Measurements from ENCODE around the gene SYNE1.
"Not testable (repeated sequence)": the region's sequence is repeated elsewhere in the genome, so short reads cannot be mapped to it uniquely, and the experiment has no call there.

The SYNE1 gene

GRCh38 chr6:152566103-152566875, 70.9 kb downstream of the SYNE1 start:
- DNase-seq: no peak

DNA sequence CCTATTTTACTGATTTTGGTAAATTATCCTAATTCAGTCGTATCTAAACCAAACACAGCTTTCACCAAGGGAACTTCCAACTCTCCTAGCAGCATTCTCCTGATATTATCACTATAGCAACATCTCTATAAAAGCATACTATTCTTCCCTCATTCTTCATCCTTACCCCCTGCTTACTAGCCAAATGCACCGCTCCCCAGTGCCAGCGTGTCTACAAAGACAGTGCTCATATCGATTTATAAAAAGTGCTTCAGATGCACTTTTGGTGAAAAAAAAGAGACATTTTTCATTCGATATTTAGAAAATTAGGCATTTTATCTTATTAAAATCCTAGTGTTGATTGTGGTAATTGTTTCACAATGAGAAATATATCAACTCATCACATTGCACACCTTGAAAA, 74.0 kb downstream of the SYNE1 start:
- DNase-seq: no peak

- DNase-seq: not testable (repeated sequence)
Measured at GRCh38 chr6:152558798-152559197, 78.4 kb downstream of the SYNE1 start.

DNA sequence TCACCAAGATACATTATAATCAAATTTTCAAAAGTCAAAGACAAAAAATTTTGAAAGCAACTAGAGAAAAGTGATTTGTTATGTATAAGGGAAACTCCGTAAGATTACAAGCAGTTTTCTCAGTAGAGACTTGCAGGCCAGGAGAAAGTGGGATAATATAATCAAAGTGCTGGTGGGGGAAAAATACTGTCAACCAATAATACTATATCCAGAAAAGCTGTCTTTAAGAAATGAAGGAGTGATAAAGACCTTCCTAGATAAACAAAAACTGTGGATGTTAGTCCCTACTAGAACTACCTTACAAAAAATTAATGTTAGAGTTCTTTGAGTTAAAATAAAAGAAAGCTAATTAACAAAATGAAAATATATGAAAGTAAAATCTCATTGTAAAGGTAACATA, 79.7 kb downstream of the SYNE1 start:
- no peak for DNase-seq

DNA sequence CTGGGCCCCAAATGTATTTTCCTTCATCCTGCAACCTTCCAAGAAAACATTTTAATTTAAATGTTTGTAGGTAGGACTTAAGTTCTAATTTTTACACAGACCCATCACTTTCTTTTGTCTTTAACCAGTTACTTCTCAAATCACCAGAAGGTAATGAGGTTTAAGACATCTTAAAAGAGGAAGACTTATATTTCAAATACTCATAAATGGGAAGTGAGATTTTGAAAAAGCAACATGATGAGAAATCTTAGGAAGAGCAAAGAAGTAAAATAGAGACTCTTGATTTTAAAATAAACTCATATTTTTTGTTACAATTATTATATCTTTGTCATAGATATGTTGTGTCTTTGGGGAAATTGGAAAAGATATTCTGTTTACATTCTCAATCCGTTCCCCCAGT, 82.3 kb downstream of the SYNE1 start:
- no peak for DNase-seq

GRCh38 chr6:152552616-152553209, 84.4 kb downstream of the SYNE1 start:
- DNase-seq: peak; percentile 44 to 52

- DNase-seq: no peak
Measured at GRCh38 chr6:152543519-152543918, 93.6 kb downstream of the SYNE1 start.

- DNase-seq: no peak
Measured at GRCh38 chr6:152540381-152540780, 96.8 kb downstream of the SYNE1 start.

GRCh38 chr6:152534541-152534940, 102.6 kb downstream of the SYNE1 start:
- no peak for DNase-seq

DNA sequence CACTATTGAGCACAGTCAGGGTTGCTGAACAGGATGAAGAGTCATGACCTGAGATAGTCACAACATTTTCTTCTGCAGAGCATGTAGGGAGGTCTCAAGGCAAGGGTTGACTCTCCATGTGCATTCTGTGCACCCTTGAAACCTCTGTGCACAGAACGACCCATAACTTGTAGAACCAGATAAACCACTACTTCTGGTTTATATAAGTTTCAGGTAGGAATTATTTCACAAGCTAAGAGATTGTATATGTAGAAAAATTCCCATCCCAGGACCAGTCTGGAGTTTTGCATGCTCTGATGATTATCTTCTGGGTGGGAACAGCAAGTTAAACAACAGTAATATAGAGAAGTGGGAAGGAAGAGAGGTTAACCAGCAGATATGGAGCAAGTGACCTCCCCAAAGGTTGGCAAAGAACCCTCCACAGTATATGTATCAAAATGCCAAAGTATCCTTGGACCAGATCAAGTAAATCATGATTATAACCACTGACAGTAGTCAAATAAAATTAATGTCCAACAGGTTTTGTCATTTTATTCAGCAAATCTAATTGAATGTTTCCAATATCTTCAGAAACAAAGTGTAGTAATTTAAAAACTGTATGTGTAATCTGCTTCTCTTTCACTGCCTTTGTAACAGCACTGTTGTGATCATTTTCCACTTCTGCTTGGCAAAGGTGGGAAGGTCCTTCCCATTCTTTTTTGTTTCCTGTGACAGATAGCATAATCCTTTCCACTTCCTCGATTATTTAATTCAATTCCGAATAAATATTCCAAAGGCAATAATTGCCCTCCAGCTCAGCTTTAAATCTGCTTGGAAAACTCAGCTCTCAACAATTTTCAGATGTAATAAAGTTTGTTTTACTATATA, 104.4 kb downstream of the SYNE1 start:
- DNase-seq: no peak

GRCh38 chr6:152531659-152532058, 105.5 kb downstream of the SYNE1 start:
- DNase-seq: no peak

DNA sequence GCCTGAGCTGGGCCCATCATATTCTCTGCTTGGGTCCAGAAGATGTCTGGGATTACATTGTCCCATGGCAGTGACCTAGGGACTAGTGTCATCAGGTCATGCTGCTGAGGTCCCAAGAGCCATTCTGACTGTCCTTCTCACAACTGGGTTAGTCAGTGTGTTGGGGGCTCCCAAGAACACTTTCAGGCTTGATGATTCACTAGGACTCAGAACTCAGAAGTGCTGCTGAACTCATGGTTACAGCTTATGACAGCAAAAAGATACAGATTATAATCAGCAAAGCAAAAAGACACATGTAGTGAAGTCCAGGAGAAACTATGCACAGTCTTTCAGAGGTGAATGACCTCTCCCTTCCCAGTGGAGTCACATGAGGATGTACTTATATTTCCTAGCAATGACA, 107.8 kb downstream of the SYNE1 start:
- DNase-seq: no peak

- not testable (repeated sequence) for DNase-seq
Measured at GRCh38 chr6:152514120-152514519, 123.0 kb downstream of the SYNE1 start.

GRCh38 chr6:152509916-152510315, 127.2 kb downstream of the SYNE1 start:
- DNase-seq: no peak

GRCh38 chr6:152508477-152508876, 128.7 kb downstream of the SYNE1 start:
- DNase-seq: no peak

DNA sequence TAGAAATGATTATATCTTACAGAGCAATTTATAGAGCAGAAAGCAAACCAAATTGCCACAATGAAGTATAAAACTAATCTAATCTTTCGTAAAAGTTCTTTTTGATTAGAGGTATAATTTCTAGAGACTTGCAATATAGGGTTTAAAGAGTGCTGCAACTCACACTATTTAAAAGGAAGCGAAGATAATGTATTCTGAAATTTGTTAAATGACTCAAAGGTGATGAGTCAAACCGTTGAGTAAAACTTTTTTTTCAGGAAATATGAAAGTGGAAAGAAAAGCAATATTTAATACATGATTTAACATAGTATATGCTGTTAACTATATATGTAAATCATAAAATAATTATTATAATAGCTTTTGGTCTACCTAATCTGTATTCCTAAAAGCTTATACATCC, 133.6 kb downstream of the SYNE1 start:
- no peak for DNase-seq

- no peak for DNase-seq
Measured at GRCh38 chr6:152502421-152503188, 134.6 kb downstream of the SYNE1 start.

DNA sequence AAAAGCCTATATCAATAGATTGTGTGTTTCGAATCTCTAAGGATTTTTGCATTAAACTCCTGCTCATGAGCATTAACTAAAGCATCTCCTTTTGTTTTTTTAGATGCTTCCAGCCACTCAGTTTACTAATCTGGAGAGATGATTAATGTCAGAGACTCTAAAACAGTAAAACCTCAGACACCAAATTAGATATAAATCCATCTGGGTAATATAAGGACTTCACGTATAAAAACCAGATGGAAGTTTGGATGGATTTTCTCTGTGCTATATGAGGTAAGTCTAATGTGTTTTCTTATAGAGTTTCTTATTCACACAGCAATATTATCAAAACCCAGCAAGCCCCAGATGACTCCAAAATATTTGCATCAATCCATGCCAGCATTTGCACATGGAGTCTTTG, 137.2 kb downstream of the SYNE1 start:
- no peak for DNase-seq

DNA sequence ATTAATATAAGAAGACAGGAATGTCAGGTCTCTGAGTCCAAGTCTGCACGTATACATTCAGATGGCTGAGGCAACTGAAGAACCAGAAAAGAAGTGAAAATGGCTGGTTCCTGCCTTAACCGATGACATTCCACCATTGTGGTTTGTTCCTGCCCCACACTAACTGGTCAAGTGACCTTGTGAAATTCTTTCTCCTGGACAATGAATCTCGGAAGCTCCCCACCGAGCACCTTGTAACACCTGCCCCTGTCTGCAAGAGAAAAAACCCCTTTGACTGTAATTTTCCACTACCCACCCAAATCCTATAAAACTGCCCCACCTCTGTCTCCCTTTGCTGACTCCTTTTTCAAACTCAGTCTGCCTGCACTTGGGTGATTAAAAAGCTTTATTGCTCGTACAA, 140.4 kb downstream of the SYNE1 start:
- no peak for DNase-seq

- DNase-seq: not testable (repeated sequence)
Measured at GRCh38 chr6:152495456-152495855, 141.7 kb downstream of the SYNE1 start.

DNA sequence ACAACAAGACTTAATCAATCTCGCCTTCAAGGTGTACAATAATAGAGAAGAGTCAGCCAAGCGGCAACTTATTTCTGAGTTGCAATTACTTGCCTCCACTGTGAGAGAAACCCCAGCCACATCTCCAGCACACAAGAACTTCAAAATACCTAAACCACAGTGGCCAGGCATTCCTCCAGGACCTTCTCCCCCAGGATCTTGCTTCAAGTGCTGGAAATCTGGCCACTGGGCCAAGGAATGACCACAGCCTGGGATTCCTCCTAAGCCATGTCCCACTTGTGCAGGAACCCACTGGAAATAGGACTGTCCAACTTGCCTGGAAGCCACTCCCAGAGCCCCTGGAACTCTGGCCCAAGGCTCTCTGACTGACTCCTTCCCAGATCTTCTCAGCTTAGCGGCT, 144.9 kb downstream of the SYNE1 start:
- not testable (repeated sequence) for DNase-seq

GRCh38 chr6:152491501-152491900, 145.7 kb downstream of the SYNE1 start:
- DNase-seq: not testable (repeated sequence)

- DNase-seq: not testable (repeated sequence)
Measured at GRCh38 chr6:152490971-152491378, 146.2 kb downstream of the SYNE1 start.

All from activated T-cell treated with anti-CD3 and anti-CD28 coated beads, Interleukin-2, amount 50 U/mL, for 48 hours (primary cell).